CD4-positive, CD25-positive, alpha-beta regulatory T cell (primary cell): ENCODE results near the gene HLA-DOB. TPM values are rescaled to one million over a fixed set of nuclear protein-coding genes. Genes with fewer than 3 reads are reported as not detected.
"Not testable (repeated sequence)": the region's sequence is repeated elsewhere in the genome, so short reads cannot be mapped to it uniquely, and the experiment has no call there.

ENCODE experiments used
- ATAC-seq, 2 donors: fragments of 150-1000 bp; cut with Tn5 transposase; one replicate each; pipeline ENCODE4 v1.10.0; 2021; ENCODE audit warnings: low read depth in 2 of 2, moderate number of reproducible peaks in 2 of 2, moderate library complexity in 1 of 2
- DNase-seq, 3 donors: peaks; one replicate each; pipeline versions ENCODE4 v3.0.0 to v3.0.0-alpha.2; 2012 to 2022; ENCODE audit warnings: mixed read lengths in 1 of 3
- H3K27ac ChIP-seq: one replicate; pipeline ENCODE4 v1.7.0; 2013; ENCODE audit warnings: mild to moderate bottlenecking, low read length; ENCODE audit not compliant: insufficient read depth, poor library complexity, severe bottlenecking
- H3K27me3 ChIP-seq: one replicate; pipeline ENCODE4 v1.7.0; 2013; ENCODE audit warnings: low read length; ENCODE audit not compliant: control insufficient read depth, insufficient read depth
- H3K36me3 ChIP-seq: one replicate; pipeline ENCODE4 v1.7.0; 2013; ENCODE audit warnings: mild to moderate bottlenecking, low read length, moderate library complexity; ENCODE audit not compliant: control insufficient read depth, insufficient read depth
- H3K4me1 ChIP-seq: 2 replicates; pipeline ENCODE4 v1.7.0; 2013; ENCODE audit warnings: mild to moderate bottlenecking, low read length; ENCODE audit not compliant: insufficient read depth, control insufficient read depth, poor library complexity, severe bottlenecking
- H3K4me3 ChIP-seq: one replicate; pipeline ENCODE4 v1.7.0; 2013; ENCODE audit warnings: low read depth, mild to moderate bottlenecking, low read length, moderate library complexity
- H3K9me3 ChIP-seq, 2 experiments: 1 replicate in 1 of 2; 2 replicates in 1 of 2; pipeline ENCODE4 v1.7.0; 2013; ENCODE audit warnings: low read length in 2 of 2, mild to moderate bottlenecking in 1 of 2, moderate library complexity in 1 of 2; ENCODE audit not compliant: control insufficient read depth in 2 of 2
- H3K27ac Mint-ChIP-seq, 3 donors: one replicate each; pipeline ENCODE4 v1.8.0; 2020 to 2022; ENCODE audit warnings: mild to moderate bottlenecking in 3 of 3, mixed read lengths in 3 of 3, moderate library complexity in 2 of 3
- H3K27me3 Mint-ChIP-seq: one replicate; pipeline ENCODE4 v1.8.0; 2022; ENCODE audit warnings: mild to moderate bottlenecking, mixed read lengths
- H3K36me3 Mint-ChIP-seq: one replicate; pipeline ENCODE4 v1.8.0; 2020; ENCODE audit warnings: mixed read lengths
- H3K4me1 Mint-ChIP-seq, 4 donors: one replicate each; pipeline ENCODE4 v1.8.0; 2020 to 2022; ENCODE audit warnings: mixed read lengths in 4 of 4, mild to moderate bottlenecking in 1 of 4
- H3K4me3 Mint-ChIP-seq, 4 donors: one replicate each; pipeline ENCODE4 v1.8.0; 2020 to 2022; ENCODE audit warnings: mild to moderate bottlenecking in 4 of 4, mixed read lengths in 4 of 4, moderate library complexity in 3 of 4
- H3K9me3 Mint-ChIP-seq, 7 donors: one replicate each; pipeline ENCODE4 v1.8.0; 2020 to 2022; ENCODE audit warnings: mixed read lengths in 7 of 7, mild to moderate bottlenecking in 3 of 7, moderate library complexity in 2 of 7
- polyA plus RNA-seq, 4 donors: library from polyadenylated mRNA; unstranded; fragments of 300-500 nt; fragmentation: Illumina TruSeq; gene quantifications; one replicate each; pipeline ENCODE4 v1.2.3, GENCODE V29; 2021
- total RNA-seq: library from RNA; stranded (reverse); gene quantifications from one replicate; pipeline ENCODE4 v1.2.3, GENCODE V29; 2022

Gene HLA-DOB
- total and polyA plus RNA-seq, 5 donors from 2014 or later: 0.31 to 6.8 (median 2.7) TPM

- no peaks in the 10 kb centered on the region for H3K9me3 Mint-ChIP-seq
- peaks cover 4% of the 10 kb centered on the region for H3K27me3 Mint-ChIP-seq
- Histone ChIP-seq H3K27ac (no peak overlapping the region), H3K36me3 (no peaks in the 10 kb centered on the region), H3K27me3 (no peaks in the 10 kb centered on the region), H3K4me3 (no peak overlapping the region), H3K4me1 (no peaks in the 10 kb centered on the region), H3K9me3 (no peaks in the 10 kb centered on the region)
- peaks cover 3% of the 10 kb centered on the region for H3K36me3 Mint-ChIP-seq
- H3K27ac Mint-ChIP-seq: no peak overlapping the region
- peaks cover 4 to 10% (median 6%) of the 10 kb centered on the region in 4 donors for H3K4me1 Mint-ChIP-seq
- H3K4me3 Mint-ChIP-seq: no peak overlapping the region
- no peak for DNase-seq
- no peak for ATAC-seq
These were observed 2.1 kb upstream of the HLA-DOB start for GRCh38 chr6:32818867-32819266.

GRCh38 chr6:32815996-32816395 lies 806 bp downstream of the HLA-DOB start:
- Mint-ChIP-seq H3K27me3 (peaks cover 4% of the 10 kb centered on the region), H3K9me3 (peaks cover 0 to 1% (median 0%) of the 10 kb centered on the region in 7 donors), H3K36me3 (peaks cover 3% of the 10 kb centered on the region), H3K4me3 (no peak overlapping the region), H3K4me1 (peaks cover 4 to 10% (median 6%) of the 10 kb centered on the region in 4 donors), H3K27ac (no peak overlapping the region)
- no peak overlapping the region for H3K27ac ChIP-seq
- no peaks in the 10 kb centered on the region for H3K9me3 ChIP-seq
- ATAC-seq (peak in 1 of 2 donors; percentile 43), DNase-seq (no peak)
- no peaks in the 10 kb centered on the region for H3K27me3 ChIP-seq
- no peaks in the 10 kb centered on the region for H3K4me1 ChIP-seq
- no peak overlapping the region for H3K4me3 ChIP-seq
- no peaks in the 10 kb centered on the region for H3K36me3 ChIP-seq

GRCh38 chr6:32815115-32815514 lies 1.7 kb downstream of the HLA-DOB start:
- Histone ChIP-seq H3K27ac (no peak overlapping the region), H3K9me3 (no peaks in the 10 kb centered on the region), H3K4me1 (no peaks in the 10 kb centered on the region), H3K4me3 (no peak overlapping the region), H3K27me3 (no peaks in the 10 kb centered on the region), H3K36me3 (no peaks in the 10 kb centered on the region)
- H3K36me3 Mint-ChIP-seq: peaks cover 3% of the 10 kb centered on the region
- H3K4me1 Mint-ChIP-seq: peaks cover 4 to 10% (median 5%) of the 10 kb centered on the region in 4 donors
- peaks cover 0 to 1% (median 0%) of the 10 kb centered on the region in 7 donors for H3K9me3 Mint-ChIP-seq
- H3K4me3 Mint-ChIP-seq: no peak overlapping the region
- ATAC-seq (no peak), DNase-seq (no peak)
- peak overlapping the region in 1 of 3 donors; percentile 11 for H3K27ac Mint-ChIP-seq
- H3K27me3 Mint-ChIP-seq: peaks cover 8% of the 10 kb centered on the region

GRCh38 chr6:32814145-32814544 lies 2.7 kb downstream of the HLA-DOB start:
- H3K27ac ChIP-seq: no peak overlapping the region
- H3K4me3 Mint-ChIP-seq: no peak overlapping the region
- H3K36me3 Mint-ChIP-seq: peaks cover 3% of the 10 kb centered on the region

GRCh38 chr6:32809171-32809570 lies 7.6 kb downstream of the HLA-DOB start:
- DNase-seq (no peak), ATAC-seq (no peak)
- peaks cover 0 to 3% (median 0%) of the 10 kb centered on the region in 7 donors for H3K9me3 Mint-ChIP-seq
- Histone ChIP-seq H3K9me3 (no peaks in the 10 kb centered on the region), H3K4me1 (no peaks in the 10 kb centered on the region), H3K27me3 (peaks cover 11% of the 10 kb centered on the region), H3K27ac (no peak overlapping the region), H3K4me3 (no peak overlapping the region), H3K36me3 (no peaks in the 10 kb centered on the region)
- H3K4me1 Mint-ChIP-seq: no peaks in the 10 kb centered on the region
- peaks cover 24% of the 10 kb centered on the region for H3K27me3 Mint-ChIP-seq
- no peak overlapping the region for H3K4me3 Mint-ChIP-seq
- no peak overlapping the region for H3K27ac Mint-ChIP-seq
- no peaks in the 10 kb centered on the region for H3K36me3 Mint-ChIP-seq

More at GRCh38 chr6:32814145-32814544, 2.7 kb downstream of the HLA-DOB start:
- H3K4me1 ChIP-seq: no peaks in the 10 kb centered on the region
- no peak overlapping the region for H3K27ac Mint-ChIP-seq
- H3K4me1 Mint-ChIP-seq: peaks cover 4 to 10% (median 5%) of the 10 kb centered on the region in 4 donors
- no peak for DNase-seq
- no peaks in the 10 kb centered on the region for H3K9me3 ChIP-seq
- H3K4me3 ChIP-seq: no peak overlapping the region
- H3K9me3 Mint-ChIP-seq: peaks cover 0 to 1% (median 0%) of the 10 kb centered on the region in 7 donors
- peaks cover 8% of the 10 kb centered on the region for H3K27me3 Mint-ChIP-seq
- no peaks in the 10 kb centered on the region for H3K36me3 ChIP-seq
- no peaks in the 10 kb centered on the region for H3K27me3 ChIP-seq
- ATAC-seq: no peak

GRCh38 chr6:32807020-32807580 lies 9.7 kb downstream of the HLA-DOB start:
- H3K36me3 ChIP-seq: no peaks in the 10 kb centered on the region
- no peaks in the 10 kb centered on the region for H3K9me3 ChIP-seq
- no peaks in the 10 kb centered on the region for H3K4me1 Mint-ChIP-seq
- peaks cover 0 to 2% (median 0%) of the 10 kb centered on the region in 7 donors for H3K9me3 Mint-ChIP-seq
- no peaks in the 10 kb centered on the region for H3K36me3 Mint-ChIP-seq
- no peak overlapping the region for H3K27ac ChIP-seq
- H3K4me3 ChIP-seq: no peak overlapping the region
- DNase-seq: no peak
- no peak for ATAC-seq
- H3K4me1 ChIP-seq: no peaks in the 10 kb centered on the region
- no peak overlapping the region for H3K4me3 Mint-ChIP-seq
- peaks cover 24% of the 10 kb centered on the region for H3K27me3 ChIP-seq
- H3K27ac Mint-ChIP-seq: no peak overlapping the region
- peaks cover 45% of the 10 kb centered on the region for H3K27me3 Mint-ChIP-seq

GRCh38 chr6:32805404-32805803 lies 11.4 kb downstream of the HLA-DOB start:
- H3K27me3 Mint-ChIP-seq: peaks cover 58% of the 10 kb centered on the region
- ATAC-seq, H3K9me3 Mint-ChIP-seq, H3K27ac ChIP-seq, H3K4me1 ChIP-seq, H3K36me3 Mint-ChIP-seq, H3K4me3 ChIP-seq, H3K4me1 Mint-ChIP-seq, H3K27ac Mint-ChIP-seq, H3K36me3 ChIP-seq, DNase-seq, H3K4me3 Mint-ChIP-seq, H3K9me3 ChIP-seq: not testable (repeated sequence)
- H3K27me3 ChIP-seq: peaks cover 37% of the 10 kb centered on the region

- H3K36me3 ChIP-seq: no peaks in the 10 kb centered on the region
- Mint-ChIP-seq H3K36me3 (no peaks in the 10 kb centered on the region), H3K4me3 (no peak overlapping the region), H3K27me3 (peaks cover 63% of the 10 kb centered on the region), H3K9me3 (peaks cover 0 to 8% (median 2%) of the 10 kb centered on the region in 7 donors), H3K4me1 (no peaks in the 10 kb centered on the region), H3K27ac (no peak overlapping the region)
- H3K4me3 ChIP-seq: no peak overlapping the region
- DNase-seq (no peak), ATAC-seq (no peak)
- peaks cover 0 to 9% of the 10 kb centered on the region in 2 experiments for H3K9me3 ChIP-seq
- H3K27ac ChIP-seq: no peak overlapping the region
- H3K27me3 ChIP-seq: peaks cover 47% of the 10 kb centered on the region
- no peaks in the 10 kb centered on the region for H3K4me1 ChIP-seq
These were observed 13.4 kb downstream of the HLA-DOB start for GRCh38 chr6:32803416-32803815.
